ENCODE measurements around the gene RCBTB2.

Gene RCBTB2

DNA sequence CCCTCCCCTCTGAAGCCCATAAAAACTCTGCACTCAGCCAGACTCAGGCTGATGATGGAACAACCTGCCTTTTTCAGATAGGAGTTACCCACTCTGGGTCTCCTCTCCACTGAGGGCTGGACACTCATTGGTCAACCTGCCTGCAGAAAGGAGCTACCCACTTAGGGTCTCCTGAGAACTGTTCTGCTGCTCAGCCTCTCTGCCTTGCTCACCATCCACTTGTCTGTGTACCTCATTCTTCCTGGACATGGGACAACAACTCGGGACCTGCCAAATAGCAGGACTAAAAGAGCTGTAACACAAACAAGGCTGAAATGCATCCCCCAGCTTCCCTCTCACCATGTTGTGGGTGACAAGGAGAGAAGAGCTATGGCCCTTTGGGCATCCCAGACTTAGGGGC lies 18.4 kb upstream of the RCBTB2 start:
- no peaks in the 10 kb centered on the region for H3K4me1 ChIP-seq (ENCODE audit: control extremely low read depth in 1 of 4, control insufficient read depth in 4 of 4, insufficient read depth in 4 of 4, low read length in 3 of 4)
- H3K4me3 ChIP-seq (ENCODE audit: control insufficient read depth in 1 of 7, extremely low read depth in 1 of 7, insufficient read depth in 4 of 7, low read depth in 2 of 7, low read length in 6 of 7), result no peak overlapping the region
- POLR2A ChIA-PET, result no interaction called here
- 100% methylated on average over 1 of the region's 1 CpG for WGBS (ENCODE audit: insufficient coverage)
- H3K9me3 ChIP-seq (ENCODE audit: control extremely low read depth in 1 of 5, control insufficient read depth in 4 of 5, insufficient read depth in 2 of 5, low read depth in 1 of 5, low read length in 4 of 5), result peaks cover 7 to 34% (median 21%) of the 10 kb centered on the region in 5 experiments
- H3K36me3 ChIP-seq (ENCODE audit: control insufficient read depth in 4 of 4, insufficient read depth in 4 of 4, low read length in 3 of 4), result no peaks in the 10 kb centered on the region
- H3K27me3 ChIP-seq (replicated peaks in 2 of 5; ENCODE audit: control insufficient read depth in 4 of 5, insufficient read depth in 5 of 5, low read length in 4 of 5), result peaks cover 0 to 19% (median 0%) of the 10 kb centered on the region in 5 experiments
- CTCF ChIA-PET, result interaction anchor here (1.6 kb wide), 1 partner anchor 17 kb away, joined by 3 read pairs; no protein-coding TSS in a partner anchor
- DNase-seq, result peak in 2 of 3 donors; percentile 37 to 50
- H3K27ac ChIP-seq (ENCODE audit: insufficient read depth in 1 of 2, low read depth in 1 of 2, low read length in 2 of 2, poor library complexity in 1 of 2, severe bottlenecking in 2 of 2), result no peak overlapping the region

DNA sequence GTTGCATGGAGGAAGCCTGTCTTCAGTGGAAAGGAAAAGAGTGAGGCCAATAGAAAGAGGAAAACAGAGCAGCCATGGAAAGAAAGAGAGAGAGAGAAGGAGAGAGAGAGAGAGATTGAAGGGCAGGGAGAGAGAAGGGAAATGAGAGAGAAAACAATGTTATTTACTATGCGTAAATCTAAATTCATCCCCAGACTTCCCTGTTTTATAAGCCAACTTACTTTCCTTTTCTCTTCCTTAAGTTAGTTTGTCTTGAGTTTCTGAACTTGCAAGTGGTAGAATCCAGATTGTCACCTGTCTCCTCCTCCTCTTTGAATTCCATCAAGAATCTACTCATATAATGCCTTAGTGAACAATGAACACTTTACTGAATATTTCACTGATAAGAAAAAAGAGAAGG lies 16.8 kb upstream of the RCBTB2 start:
- peaks cover 0 to 18% (median 0%) of the 10 kb centered on the region in 5 experiments for H3K27me3 ChIP-seq (replicated peaks in 2 of 5; ENCODE audit: control insufficient read depth in 4 of 5, insufficient read depth in 5 of 5, low read length in 4 of 5)
- WGBS (ENCODE audit: insufficient coverage), result 100% methylated on average over 1 of the region's 1 CpG
- H3K4me1 ChIP-seq (ENCODE audit: control extremely low read depth in 1 of 4, control insufficient read depth in 4 of 4, insufficient read depth in 4 of 4, low read length in 3 of 4), result no peaks in the 10 kb centered on the region
- H3K36me3 ChIP-seq (ENCODE audit: control insufficient read depth in 4 of 4, insufficient read depth in 4 of 4, low read length in 3 of 4), result no peaks in the 10 kb centered on the region
- POLR2A ChIA-PET, result no interaction called here
- no peak for DNase-seq
- H3K9me3 ChIP-seq (ENCODE audit: control extremely low read depth in 1 of 5, control insufficient read depth in 4 of 5, insufficient read depth in 2 of 5, low read depth in 1 of 5, low read length in 4 of 5), result peaks cover 5 to 25% (median 20%) of the 10 kb centered on the region in 5 experiments
- no peak overlapping the region for H3K4me3 ChIP-seq (ENCODE audit: control insufficient read depth in 1 of 7, extremely low read depth in 1 of 7, insufficient read depth in 4 of 7, low read depth in 2 of 7, low read length in 6 of 7)
- CTCF ChIA-PET, result interaction anchor here (0.6 kb wide), 1 partner anchor 1077 kb away, joined by 3 read pairs; no protein-coding TSS in a partner anchor
- H3K27ac ChIP-seq (ENCODE audit: insufficient read depth in 1 of 2, low read depth in 1 of 2, low read length in 2 of 2, poor library complexity in 1 of 2, severe bottlenecking in 2 of 2), result no peak overlapping the region

DNA sequence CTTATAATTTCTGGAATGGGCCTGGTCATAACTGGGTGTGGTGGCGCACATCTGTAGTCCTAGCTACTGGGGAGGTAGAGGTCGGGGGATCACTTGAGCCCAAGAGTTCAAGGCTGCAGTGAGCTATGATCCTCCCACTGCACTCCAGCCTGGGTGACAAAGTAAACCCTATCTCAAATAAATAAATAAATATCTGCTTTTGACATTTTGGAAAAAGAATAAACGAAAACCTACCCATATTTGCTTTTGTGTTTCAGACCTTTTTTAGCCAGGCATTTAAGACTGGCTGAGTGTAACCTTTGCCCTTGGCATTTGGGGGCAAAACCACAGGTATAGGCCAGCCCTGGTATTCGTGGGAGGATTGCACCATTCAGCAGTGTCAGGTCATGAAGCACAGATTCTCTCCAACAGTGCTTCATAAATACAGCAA lies 14.8 kb upstream of the RCBTB2 start:
- Histone ChIP-seq H3K27me3 (replicated peaks in 2 of 5; ENCODE audit: control insufficient read depth in 4 of 5, insufficient read depth in 5 of 5, low read length in 4 of 5) (peaks cover 0 to 21% (median 0%) of the 10 kb centered on the region in 5 experiments), H3K4me1 (ENCODE audit: control extremely low read depth in 1 of 4, control insufficient read depth in 4 of 4, insufficient read depth in 4 of 4, low read length in 3 of 4) (peaks cover 0 to 7% (median 2%) of the 10 kb centered on the region in 4 experiments), H3K27ac (ENCODE audit: insufficient read depth in 1 of 2, low read depth in 1 of 2, low read length in 2 of 2, poor library complexity in 1 of 2, severe bottlenecking in 2 of 2) (no peak overlapping the region), H3K36me3 (ENCODE audit: control insufficient read depth in 4 of 4, insufficient read depth in 4 of 4, low read length in 3 of 4) (no peaks in the 10 kb centered on the region), H3K4me3 (ENCODE audit: control insufficient read depth in 1 of 7, extremely low read depth in 1 of 7, insufficient read depth in 4 of 7, low read depth in 2 of 7, low read length in 6 of 7) (no peak overlapping the region), H3K9me3 (ENCODE audit: control extremely low read depth in 1 of 5, control insufficient read depth in 4 of 5, insufficient read depth in 2 of 5, low read depth in 1 of 5, low read length in 4 of 5) (peaks cover 5 to 22% (median 18%) of the 10 kb centered on the region in 5 experiments)
- WGBS (ENCODE audit: insufficient coverage), result 100% methylated on average over 2 of the region's 4 CpGs
- ChIA-PET POLR2A (no interaction called here), CTCF (interaction anchor here (1.0 kb wide), 1 partner anchor 35 kb away, joined by 4 read pairs; no protein-coding TSS in a partner anchor)
- DNase-seq, result no peak

DNA sequence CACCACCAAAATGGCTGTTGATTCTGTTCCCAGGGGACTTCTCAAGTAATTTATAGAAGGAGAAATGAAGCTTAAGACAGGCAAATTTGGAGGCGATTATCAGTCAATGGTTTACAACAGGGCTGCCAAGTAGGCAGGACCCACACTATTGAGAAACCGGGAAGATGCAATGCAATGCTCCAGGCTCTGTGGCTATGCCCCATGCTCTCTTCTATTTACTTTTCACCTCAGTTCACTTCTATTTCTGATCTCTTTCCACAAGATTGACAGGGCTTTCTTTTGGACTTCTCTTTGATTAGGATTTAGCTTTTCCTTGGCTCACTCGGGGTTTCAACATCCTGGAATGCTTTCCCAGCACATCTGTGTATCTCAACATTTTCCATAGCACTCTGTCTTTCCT lies 12.7 kb upstream of the RCBTB2 start:
- peaks cover 0 to 15% (median 5%) of the 10 kb centered on the region in 4 experiments for H3K4me1 ChIP-seq (ENCODE audit: control extremely low read depth in 1 of 4, control insufficient read depth in 4 of 4, insufficient read depth in 4 of 4, low read length in 3 of 4)
- peaks cover 0 to 17% (median 0%) of the 10 kb centered on the region in 5 experiments for H3K27me3 ChIP-seq (replicated peaks in 2 of 5; ENCODE audit: control insufficient read depth in 4 of 5, insufficient read depth in 5 of 5, low read length in 4 of 5)
- 97% methylated on average over 3 of the region's 3 CpGs for WGBS (ENCODE audit: insufficient coverage)
- ChIA-PET POLR2A (no interaction called here), CTCF (interaction anchor here (0.7 to 1.8 kb wide), 8 partner anchors 8 to 38 kb away, joined by 3 to 6 read pairs (median 3); partner anchors contain the start of gene RCBTB2)
- no peak for DNase-seq
- no peak overlapping the region for H3K4me3 ChIP-seq (ENCODE audit: control insufficient read depth in 1 of 7, extremely low read depth in 1 of 7, insufficient read depth in 4 of 7, low read depth in 2 of 7, low read length in 6 of 7)
- H3K27ac ChIP-seq (ENCODE audit: insufficient read depth in 1 of 2, low read depth in 1 of 2, low read length in 2 of 2, poor library complexity in 1 of 2, severe bottlenecking in 2 of 2), result no peak overlapping the region
- H3K36me3 ChIP-seq (ENCODE audit: control insufficient read depth in 4 of 4, insufficient read depth in 4 of 4, low read length in 3 of 4), result no peaks in the 10 kb centered on the region
- peaks cover 0 to 5% (median 4%) of the 10 kb centered on the region in 5 experiments for H3K9me3 ChIP-seq (ENCODE audit: control extremely low read depth in 1 of 5, control insufficient read depth in 4 of 5, insufficient read depth in 2 of 5, low read depth in 1 of 5, low read length in 4 of 5)

DNA sequence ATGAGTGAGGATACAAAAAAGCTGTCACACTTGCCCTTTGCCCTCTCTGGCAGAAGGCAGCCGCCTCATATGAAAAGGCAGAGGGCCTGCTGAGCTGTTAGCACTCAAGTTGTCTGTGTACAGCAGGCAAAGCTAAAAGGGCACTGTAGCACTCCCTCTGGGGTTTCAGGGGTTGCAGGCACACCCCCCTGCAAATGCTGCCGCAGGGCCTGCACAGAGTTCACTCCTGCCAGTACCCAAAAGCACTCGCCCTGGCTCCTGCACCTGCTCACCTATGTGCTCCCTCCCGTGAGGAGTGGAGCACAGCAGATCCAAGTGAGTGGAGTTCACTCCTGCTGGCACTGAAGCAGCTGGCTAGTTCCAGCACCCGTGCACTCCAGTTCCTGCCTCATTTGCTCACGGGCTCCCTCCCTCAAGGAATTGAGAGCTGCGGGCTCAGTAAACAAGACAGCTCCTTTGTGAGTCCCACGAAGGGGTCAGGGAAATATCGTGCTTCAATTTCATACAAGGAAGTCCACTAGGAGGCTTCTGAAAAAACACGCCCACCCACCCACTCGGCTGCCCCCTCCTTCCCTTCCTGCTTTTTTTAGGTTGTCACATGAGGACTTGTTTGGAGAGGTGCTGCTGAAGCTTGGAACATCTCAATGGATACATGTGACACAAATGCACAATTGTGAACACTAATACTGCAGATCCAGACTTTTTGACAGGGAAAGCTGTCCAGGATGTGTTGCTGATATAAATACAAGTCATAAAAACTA lies 9.9 kb upstream of the RCBTB2 start:
- CTCF ChIA-PET, result interaction anchor here (1.0 to 1.9 kb wide), 10 partner anchors 9 to 208 kb away, joined by 3 to 10 read pairs (median 4); partner anchors contain the start of gene RCBTB2
- Histone ChIP-seq H3K36me3 (ENCODE audit: control insufficient read depth in 4 of 4, insufficient read depth in 4 of 4, low read length in 3 of 4) (no peaks in the 10 kb centered on the region), H3K27ac (ENCODE audit: insufficient read depth in 1 of 2, low read depth in 1 of 2, low read length in 2 of 2, poor library complexity in 1 of 2, severe bottlenecking in 2 of 2) (no peak overlapping the region), H3K9me3 (ENCODE audit: control extremely low read depth in 1 of 5, control insufficient read depth in 4 of 5, insufficient read depth in 2 of 5, low read depth in 1 of 5, low read length in 4 of 5) (no peaks in the 10 kb centered on the region), H3K4me3 (ENCODE audit: control insufficient read depth in 1 of 7, extremely low read depth in 1 of 7, insufficient read depth in 4 of 7, low read depth in 2 of 7, low read length in 6 of 7) (peak overlapping the region in 1 of 7 experiments; percentile 20), H3K27me3 (replicated peaks in 2 of 5; ENCODE audit: control insufficient read depth in 4 of 5, insufficient read depth in 5 of 5, low read length in 4 of 5) (peaks cover 0 to 9% (median 0%) of the 10 kb centered on the region in 5 experiments), H3K4me1 (ENCODE audit: control extremely low read depth in 1 of 4, control insufficient read depth in 4 of 4, insufficient read depth in 4 of 4, low read length in 3 of 4) (peaks cover 0 to 15% (median 5%) of the 10 kb centered on the region in 4 experiments)
- whole genome bisulfite sequencing (ENCODE audit: insufficient coverage), result 50% methylated on average over 6 of the region's 11 CpGs
- DNase-seq, result peak in 2 of 3 donors; percentile 36 to 40
- POLR2A ChIA-PET, result interaction anchor here (0.5 to 0.6 kb wide), 2 partner anchors 32 to 229 kb away, joined by 4 read pairs; no protein-coding TSS in a partner anchor

DNA sequence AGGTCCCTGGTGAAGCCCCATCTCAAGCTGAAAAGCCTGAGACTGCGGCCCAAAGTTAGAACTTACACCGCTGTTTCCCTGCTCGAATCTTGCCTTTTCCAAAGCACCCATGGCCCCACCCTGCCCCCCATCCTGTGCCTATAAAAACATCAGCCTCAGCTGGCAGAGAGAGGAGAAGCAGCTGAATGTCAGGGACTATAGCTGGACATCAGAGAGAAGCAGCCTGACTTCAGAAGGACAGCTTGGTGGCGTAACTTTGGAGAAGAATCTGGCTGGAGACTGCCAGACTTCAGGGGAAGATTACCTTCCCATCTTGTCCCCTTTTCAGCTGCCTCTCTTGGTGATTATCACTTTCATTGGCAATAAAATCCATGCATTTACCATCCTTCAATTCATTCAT lies 9.3 kb upstream of the RCBTB2 start:
- Histone ChIP-seq H3K4me1 (ENCODE audit: control extremely low read depth in 1 of 4, control insufficient read depth in 4 of 4, insufficient read depth in 4 of 4, low read length in 3 of 4) (peaks cover 0 to 15% (median 5%) of the 10 kb centered on the region in 4 experiments), H3K36me3 (ENCODE audit: control insufficient read depth in 4 of 4, insufficient read depth in 4 of 4, low read length in 3 of 4) (no peaks in the 10 kb centered on the region), H3K4me3 (ENCODE audit: control insufficient read depth in 1 of 7, extremely low read depth in 1 of 7, insufficient read depth in 4 of 7, low read depth in 2 of 7, low read length in 6 of 7) (no peak overlapping the region), H3K27ac (ENCODE audit: insufficient read depth in 1 of 2, low read depth in 1 of 2, low read length in 2 of 2, poor library complexity in 1 of 2, severe bottlenecking in 2 of 2) (no peak overlapping the region), H3K27me3 (replicated peaks in 2 of 5; ENCODE audit: control insufficient read depth in 4 of 5, insufficient read depth in 5 of 5, low read length in 4 of 5) (peaks cover 0 to 7% (median 0%) of the 10 kb centered on the region in 5 experiments), H3K9me3 (ENCODE audit: control extremely low read depth in 1 of 5, control insufficient read depth in 4 of 5, insufficient read depth in 2 of 5, low read depth in 1 of 5, low read length in 4 of 5) (peaks cover 0 to 4% (median 0%) of the 10 kb centered on the region in 5 experiments)
- ChIA-PET CTCF (interaction anchor here (1.0 to 1.9 kb wide), 10 partner anchors 8 to 208 kb away, joined by 3 to 10 read pairs (median 4); partner anchors contain the start of gene RCBTB2), POLR2A (no interaction called here)
- 100% methylated on average over 4 of the region's 4 CpGs for WGBS (ENCODE audit: insufficient coverage)
- DNase-seq, result no peak

DNA sequence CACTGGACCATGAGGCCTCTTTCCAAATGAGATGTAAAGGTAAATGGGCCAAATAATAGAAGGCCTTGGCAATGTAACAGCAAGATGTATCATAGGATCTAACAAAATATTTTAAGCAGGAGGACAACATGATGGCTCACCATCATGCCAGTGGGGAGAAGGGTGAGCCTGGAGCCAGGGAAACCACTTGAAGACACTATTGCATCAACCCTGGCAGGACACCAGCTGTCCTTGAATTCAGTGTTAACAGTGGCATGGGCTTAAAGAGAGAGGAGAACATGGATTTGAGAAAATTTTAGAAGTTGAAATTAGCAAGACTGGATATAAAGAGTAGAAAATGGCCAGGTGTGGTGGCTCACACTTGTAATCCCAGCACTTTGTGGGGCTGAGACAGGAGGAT lies 6.7 kb upstream of the RCBTB2 start:
- no peak overlapping the region for H3K4me3 ChIP-seq (ENCODE audit: control insufficient read depth in 1 of 7, extremely low read depth in 1 of 7, insufficient read depth in 4 of 7, low read depth in 2 of 7, low read length in 6 of 7)
- CTCF ChIA-PET, result no interaction called here
- no peaks in the 10 kb centered on the region for H3K36me3 ChIP-seq (ENCODE audit: control insufficient read depth in 4 of 4, insufficient read depth in 4 of 4, low read length in 3 of 4)
- no peak for DNase-seq
- POLR2A ChIA-PET, result no interaction called here
- no peak overlapping the region for H3K27ac ChIP-seq (ENCODE audit: insufficient read depth in 1 of 2, low read depth in 1 of 2, low read length in 2 of 2, poor library complexity in 1 of 2, severe bottlenecking in 2 of 2)
- peaks cover 0 to 4% (median 0%) of the 10 kb centered on the region in 5 experiments for H3K9me3 ChIP-seq (ENCODE audit: control extremely low read depth in 1 of 5, control insufficient read depth in 4 of 5, insufficient read depth in 2 of 5, low read depth in 1 of 5, low read length in 4 of 5)
- H3K4me1 ChIP-seq (ENCODE audit: control extremely low read depth in 1 of 4, control insufficient read depth in 4 of 4, insufficient read depth in 4 of 4, low read length in 3 of 4), result peaks cover 0 to 27% (median 5%) of the 10 kb centered on the region in 4 experiments
- peaks cover 0 to 4% (median 0%) of the 10 kb centered on the region in 5 experiments for H3K27me3 ChIP-seq (replicated peaks in 2 of 5; ENCODE audit: control insufficient read depth in 4 of 5, insufficient read depth in 5 of 5, low read length in 4 of 5)

Data from common myeloid progenitor, CD34-positive (primary cell).